NOMO-1 (cell line): Measurements from ENCODE around the gene RAD51.
"Not testable (repeated sequence)": the region's sequence is repeated elsewhere in the genome, so short reads cannot be mapped to it uniquely, and the experiment has no call there.

Experiments used
- DNase-seq, 2 experiments: peaks; one replicate each; lab custom pipeline; 2025; ENCODE audit not compliant: unreplicated experiment in 2 of 2; lab: John Stamatoyannopoulos, UW

Gene RAD51

GRCh38 chr15:40694688-40695468, at the start of gene RAD51:
RAD51 (plus strand) TSS chr15:40695174; CDS start chr15:40698759, 3,585 bp downstream.
- DNase-seq = peak; percentile 97 to 99

- no peak for DNase-seq
These were observed 47.5 kb upstream of the RAD51 start for GRCh38 chr15:40647523-40647922.

- DNase-seq = no peak
These were observed 44.5 kb upstream of the RAD51 start for GRCh38 chr15:40650479-40650878.

GRCh38 chr15:40660686-40661085, 34.3 kb upstream of the RAD51 start:
- no peak for DNase-seq

- DNase-seq = no peak
These were observed 30.1 kb upstream of the RAD51 start for GRCh38 chr15:40664909-40665308.

GRCh38 chr15:40676290-40676689, 18.7 kb upstream of the RAD51 start:
- not testable (repeated sequence) for DNase-seq

- DNase-seq = not testable (repeated sequence)
These were observed 18.1 kb upstream of the RAD51 start for GRCh38 chr15:40676906-40677305.

- no peak for DNase-seq
These were observed 14.8 kb upstream of the RAD51 start for GRCh38 chr15:40680151-40680550.

GRCh38 chr15:40680959-40681358, 14.0 kb upstream of the RAD51 start:
- DNase-seq = peak in 1 of 2 experiments; percentile 49

- DNase-seq = no peak
These were observed 10.6 kb upstream of the RAD51 start for GRCh38 chr15:40684381-40684780.

- no peak for DNase-seq
These were observed 9.6 kb upstream of the RAD51 start for GRCh38 chr15:40685376-40685775.

GRCh38 chr15:40688932-40689799, 5.8 kb upstream of the RAD51 start:
- DNase-seq = no peak

- no peak for DNase-seq
These were observed 3.2 kb upstream of the RAD51 start for GRCh38 chr15:40691737-40692136.

- DNase-seq = peak; percentile 7 to 26
These were observed 878 bp upstream of the RAD51 start for GRCh38 chr15:40693904-40694687.

GRCh38 chr15:40695469-40695890, 506 bp downstream of the RAD51 start:
- peak in 1 of 2 experiments; percentile 17 for DNase-seq

GRCh38 chr15:40696228-40696627, 1.3 kb downstream of the RAD51 start:
- no peak for DNase-seq

GRCh38 chr15:40697916-40698315, 2.9 kb downstream of the RAD51 start:
- DNase-seq = no peak

GRCh38 chr15:40702077-40702476, 7.1 kb downstream of the RAD51 start:
- no peak for DNase-seq

GRCh38 chr15:40706121-40706520, 11.1 kb downstream of the RAD51 start:
- DNase-seq = no peak

GRCh38 chr15:40714144-40714543, 19.2 kb downstream of the RAD51 start:
- no peak for DNase-seq

GRCh38 chr15:40716165-40716564, 21.2 kb downstream of the RAD51 start:
- no peak for DNase-seq
